HepG2 (cell line): ENCODE data around the gene SMYD1. TPM values are rescaled to one million over a fixed set of nuclear protein-coding genes. Genes with fewer than 3 reads are reported as not detected.

Experiments
- CBX2 ChIP-seq, 2 experiments: fragments of 200-600 bp in 1 of 2; sonication (generic); formaldehyde crosslinking in 1 of 2; IDR thresholded peaks; 2 replicates each; pipeline versions ENCODE4 v1.7.0 to v1.8.1; 2018 to 2022; ENCODE audit warnings: low read depth in 2 of 2, low read length in 1 of 2, mild to moderate bottlenecking in 1 of 2, missing genetic modification reagents in 1 of 2
- CHCHD3 ChIP-seq: sonication (generic); formaldehyde crosslinking; IDR thresholded peaks from 2 replicates; pipeline ENCODE4 v1.8.0; 2022; ENCODE audit warnings: mild to moderate bottlenecking, missing genetic modification reagents, moderate library complexity
- CREM ChIP-seq, 2 experiments: sonication (generic) in 1 of 2; formaldehyde crosslinking in 1 of 2; IDR thresholded peaks; 2 replicates each; pipeline versions ENCODE4 v1.4.0 to v1.6.1; 2016 to 2020; ENCODE audit warnings: antibody characterized with exemption in 1 of 2, mild to moderate bottlenecking in 1 of 2, missing genetic modification reagents in 1 of 2
- EEA1 ChIP-seq: sonication (generic); formaldehyde crosslinking; IDR thresholded peaks from 2 replicates; pipeline ENCODE4 v1.5.1; 2020; ENCODE audit warnings: mild to moderate bottlenecking, missing genetic modification reagents, borderline replicate concordance
- FOXP4 ChIP-seq: sonication (generic); formaldehyde crosslinking; IDR thresholded peaks from 2 replicates; pipeline ENCODE4 v1.4.0; 2020; ENCODE audit warnings: missing genetic modification reagents
- KAT8 ChIP-seq: IDR thresholded peaks from 2 replicates; pipeline ENCODE4 v1.6.1; 2016; ENCODE audit warnings: missing genetic modification reagents, missing compliant biosample characterization
- MBD4 ChIP-seq: IDR thresholded peaks from 2 replicates; pipeline ENCODE4 v1.6.1; 2012; ENCODE audit warnings: low read length, inconsistent platforms, borderline replicate concordance
- MEIS2 ChIP-seq: sonication (generic); formaldehyde crosslinking; IDR thresholded peaks from 2 replicates; pipeline ENCODE4 v1.9.0; 2021; ENCODE audit warnings: mild to moderate bottlenecking, missing genetic modification reagents
- MXD4 ChIP-seq: IDR thresholded peaks from 2 replicates; pipeline ENCODE4 v1.6.1; 2016; ENCODE audit warnings: mild to moderate bottlenecking, missing biosample characterization, missing genetic modification reagents
- NFIC ChIP-seq: IDR thresholded peaks from 2 replicates; pipeline ENCODE4 v1.6.1; 2012; ENCODE audit warnings: mild to moderate bottlenecking, low read length, inconsistent platforms
- POLR2AphosphoS5 ChIP-seq: IDR thresholded peaks from 2 replicates; pipeline ENCODE4 v1.6.1; 2012; ENCODE audit warnings: low read depth, low read length
- RARA ChIP-seq: IDR thresholded peaks from 2 replicates; pipeline ENCODE4 v1.6.1; 2016; ENCODE audit warnings: missing genetic modification reagents, missing compliant biosample characterization
- REL ChIP-seq: sonication (generic); formaldehyde crosslinking; conservative IDR thresholded peaks from 2 replicates; pipeline ENCODE4 v1.8.0; 2022; ENCODE audit warnings: mild to moderate bottlenecking, missing genetic modification reagents, moderate library complexity
- SRY ChIP-seq: sonication (generic); formaldehyde crosslinking; IDR thresholded peaks from 2 replicates; pipeline ENCODE4 v1.8.0; 2022; ENCODE audit warnings: mild to moderate bottlenecking, missing genetic modification reagents
- STAT5B ChIP-seq: sonication (generic); formaldehyde crosslinking; IDR thresholded peaks from 2 replicates; pipeline ENCODE4 v1.4.0; 2020; ENCODE audit warnings: missing genetic modification reagents
- TP53 ChIP-seq: sonication (generic); formaldehyde crosslinking; conservative IDR thresholded peaks from 2 replicates; pipeline ENCODE4 v1.4.0; 2020; ENCODE audit warnings: missing genetic modification reagents
- U2AF1 ChIP-seq: fragments of 200-400 bp; formaldehyde crosslinking; optimal IDR thresholded peaks from 2 replicates; pipeline ENCODE3; 2017; ENCODE audit warnings: mild to moderate bottlenecking, low read depth, low read length
- ZEB1 ChIP-seq: IDR thresholded peaks from 2 replicates; pipeline ENCODE4 v1.6.1; 2012; ENCODE audit warnings: mild to moderate bottlenecking, low read depth, inconsistent platforms; ENCODE audit not compliant: insufficient replicate concordance
- ZNF260 ChIP-seq: sonication (generic); formaldehyde crosslinking; IDR thresholded peaks from 2 replicates; pipeline ENCODE4 v1.4.0; 2020; ENCODE audit warnings: missing genetic modification reagents, low read depth, mild to moderate bottlenecking, borderline replicate concordance
- ZNF317 ChIP-seq: sonication (generic); formaldehyde crosslinking; IDR thresholded peaks from 2 replicates; pipeline ENCODE4 v1.5.0; 2020; ENCODE audit warnings: mild to moderate bottlenecking, missing genetic modification reagents
- ZNF335 ChIP-seq: sonication (generic); formaldehyde crosslinking; IDR thresholded peaks from 2 replicates; pipeline ENCODE4 v1.4.0; 2020; ENCODE audit warnings: missing genetic modification reagents
- ZNF441 ChIP-seq: sonication (generic); formaldehyde crosslinking; IDR thresholded peaks from 2 replicates; pipeline ENCODE4 v1.7.0; 2021; ENCODE audit warnings: missing genetic modification reagents, borderline replicate concordance
- ZNF484 ChIP-seq: sonication (generic); formaldehyde crosslinking; IDR thresholded peaks from 2 replicates; pipeline ENCODE4 v1.5.1; 2020; ENCODE audit warnings: mild to moderate bottlenecking, low read depth, missing genetic modification reagents, borderline replicate concordance
- ZNF546 ChIP-seq: sonication (generic); formaldehyde crosslinking; conservative IDR thresholded peaks from 2 replicates; pipeline ENCODE4 v1.8.1; 2023; ENCODE audit warnings: mild to moderate bottlenecking, missing genetic modification reagents
- ZNF704 ChIP-seq: sonication (generic); formaldehyde crosslinking; IDR thresholded peaks from 2 replicates; pipeline ENCODE4 v1.8.1; 2023; ENCODE audit warnings: mild to moderate bottlenecking, inconsistent platforms, moderate library complexity, missing genetic modification reagents, borderline replicate concordance
- ZNF792 ChIP-seq: IDR thresholded peaks from 2 replicates; pipeline ENCODE4 v1.6.1; 2016
- polyA plus RNA-seq, 8 experiments: library from polyadenylated mRNA; depleted of rRNA in 3 of 8; stranded (reverse) in 7 of 8; unstranded in 1 of 8; fragments of >200 nt; fragmentation: Illumina TruSeq in 4 of 8; extraction: Trizol in 4 of 8; gene quantifications; 2 replicates each; pipeline versions ENCODE4 v1.2.1 to v1.2.3, GENCODE V29; 2011 to 2016; ENCODE audit warnings: low read depth in 4 of 8, missing spikeins in 1 of 8, mixed read lengths in 1 of 8; ENCODE audit not compliant: insufficient read depth in 1 of 8
- total RNA-seq, 5 experiments: library from RNA; depleted of rRNA; stranded (reverse); fragments of >200 nt; fragmentation: Illumina TruSeq; extraction: Trizol; gene quantifications; 2 replicates each; pipeline ENCODE4 v1.2.3, GENCODE V29; 2016; ENCODE audit warnings: low read depth in 1 of 5
- TF ChIP-seq, protein P1 (sequence below): sonication (generic); formaldehyde crosslinking; IDR thresholded peaks from 2 replicates; pipeline ENCODE4 v1.5.0; 2020; ENCODE audit warnings: missing genetic modification reagents, mild to moderate bottlenecking, borderline replicate concordance

SMYD1 gene
- total and polyA plus RNA-seq, 2 of the 13 experiments (the other 11 are each of a cell fraction or from before 2014, with no cell fraction given) = not detected

GRCh38 chr2:88059979-88060906 lies 7.4 kb upstream of the SMYD1 start (continued):
- TF ChIP-seq, protein P1, sequence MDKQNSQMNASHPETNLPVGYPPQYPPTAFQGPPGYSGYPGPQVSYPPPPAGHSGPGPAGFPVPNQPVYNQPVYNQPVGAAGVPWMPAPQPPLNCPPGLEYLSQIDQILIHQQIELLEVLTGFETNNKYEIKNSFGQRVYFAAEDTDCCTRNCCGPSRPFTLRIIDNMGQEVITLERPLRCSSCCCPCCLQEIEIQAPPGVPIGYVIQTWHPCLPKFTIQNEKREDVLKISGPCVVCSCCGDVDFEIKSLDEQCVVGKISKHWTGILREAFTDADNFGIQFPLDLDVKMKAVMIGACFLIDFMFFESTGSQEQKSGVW = no peak; the same call in 1 of the 2 replicates
- TF ChIP-seq ZNF335 = 0 out of 2 replicates have a peak, but pooled peaks have one; percentile 4
- TF ChIP-seq ZNF484 (CRISPR knock-in tag) = no peak
- TF ChIP-seq RARA (CRISPR knock-in tag) = peak; percentile 13; the same call in 1 of the 2 replicates
- TF ChIP-seq TP53 (CRISPR knock-in tag) = no peak
- TF ChIP-seq ZNF792 (CRISPR knock-in tag) = no peak
- no peak for TF ChIP-seq MXD4 (CRISPR knock-in tag)
- peak; percentile 61; the same call in 1 of the 2 replicates for TF ChIP-seq CREM (IDR thresholded peaks at IDR 0.05)
- no peak for TF ChIP-seq CREM (CRISPR knock-in tag; IDR thresholded peaks at IDR 0.05)
- TF ChIP-seq CBX2 (IDR thresholded peaks at IDR 0.05; ENCODE audit: low read depth, low read length) = no peak
- TF ChIP-seq CBX2 (CRISPR knock-in tag; IDR thresholded peaks at IDR 0.05; ENCODE audit: low read depth) = no peak
- peak; percentile 32; the same call in 1 of the 2 replicates for TF ChIP-seq ZNF317 (CRISPR knock-in tag)
- no peak for TF ChIP-seq ZNF260
- no peak for TF ChIP-seq ZEB1
- no peak for TF ChIP-seq POLR2AphosphoS5
- 0 out of 2 replicates have a peak, but pooled peaks have one; percentile 39 for TF ChIP-seq MEIS2 (CRISPR knock-in tag)
- no peak for TF ChIP-seq STAT5B (CRISPR knock-in tag)
- no peak for TF ChIP-seq REL
- TF ChIP-seq ZNF546 (CRISPR knock-in tag) = no peak
- no peak for TF ChIP-seq NFIC
- TF ChIP-seq MBD4 = no peak
- TF ChIP-seq KAT8 (CRISPR knock-in tag) = no peak
- TF ChIP-seq ZNF704 (CRISPR knock-in tag) = no peak
- TF ChIP-seq SRY = no peak
- TF ChIP-seq CHCHD3 = no peak
- TF ChIP-seq ZNF441 (CRISPR knock-in tag) = no peak
- TF ChIP-seq U2AF1 = no peak
- TF ChIP-seq FOXP4 (CRISPR knock-in tag) = no peak; the same call in 1 of the 2 replicates
- TF ChIP-seq EEA1 (CRISPR knock-in tag) = no peak
